Measurements from ENCODE around the gene PPP2R2C. TPM values are rescaled to one million over a fixed set of nuclear protein-coding genes. Genes with fewer than 3 reads are reported as not detected.
A peak's percentile ranks its signal among the peaks of the same experiment; 100 is the strongest.

PPP2R2C gene
- total and polyA plus RNA-seq, 9 of the 15 experiments (the other 6 are each of a cell fraction or from before 2014, with no cell fraction given) = 0.04 to 0.06 TPM; not detected in 7

GRCh38 chr4:6362896-6363295, 109.5 kb downstream of the PPP2R2C start (continued):
- TF ChIP-seq REST (IDR thresholded peaks at IDR 0.05; ENCODE audit: borderline replicate concordance) (peak; percentile 99), REST (CRISPR knock-in tag; IDR thresholded peaks at IDR 0.05; ENCODE audit: low read depth) (peak; percentile 97), ZNF436 (CRISPR knock-in tag; IDR thresholded peaks at IDR 0.05) (no peak), ZBTB40 (IDR thresholded peaks at IDR 0.05) (no peak), ZBTB40 (CRISPR knock-in tag; IDR thresholded peaks at IDR 0.05) (0 out of 2 replicates have a peak, but pooled peaks have one; percentile 9), CBX3 (IDR thresholded peaks at IDR 0.05; ENCODE audit: borderline replicate concordance in 1 of 2, low read length in 2 of 2) (peak in 1 of 2 experiments; percentile 78; a peak in 1 of 3 replicates), NR2C2 (CRISPR knock-in tag; IDR thresholded peaks at IDR 0.05) (peak; percentile 77), NR2C2 (tag; IDR thresholded peaks at IDR 0.05) (no peak), RCOR1 (IDR thresholded peaks at IDR 0.05; ENCODE audit: borderline replicate concordance in 1 of 2, low read depth in 2 of 2, low read length in 2 of 2) (peak in 1 of 2 experiments; percentile 63; a peak in 1 of 4 replicates), CBX1 (IDR thresholded peaks at IDR 0.05; ENCODE audit: low read depth) (no peak), ZNF263 (CRISPR knock-in tag; IDR thresholded peaks at IDR 0.05; ENCODE audit: borderline replicate concordance) (0 out of 2 replicates have a peak, but pooled peaks have one; percentile 28), ZNF785 (CRISPR knock-in tag; IDR thresholded peaks at IDR 0.05) (no peak)
